HG03432 (cell line): Measurements from ENCODE around the gene RASGRP2.

Source experiments
- ATAC-seq: cut with Tn5 transposase; IDR thresholded peaks from one replicate; pipeline ENCODE4 v1.9.1; 2021; ENCODE audit warnings: mild to moderate bottlenecking, moderate library complexity; ENCODE audit not compliant: unreplicated experiment

RASGRP2 gene

DNA sequence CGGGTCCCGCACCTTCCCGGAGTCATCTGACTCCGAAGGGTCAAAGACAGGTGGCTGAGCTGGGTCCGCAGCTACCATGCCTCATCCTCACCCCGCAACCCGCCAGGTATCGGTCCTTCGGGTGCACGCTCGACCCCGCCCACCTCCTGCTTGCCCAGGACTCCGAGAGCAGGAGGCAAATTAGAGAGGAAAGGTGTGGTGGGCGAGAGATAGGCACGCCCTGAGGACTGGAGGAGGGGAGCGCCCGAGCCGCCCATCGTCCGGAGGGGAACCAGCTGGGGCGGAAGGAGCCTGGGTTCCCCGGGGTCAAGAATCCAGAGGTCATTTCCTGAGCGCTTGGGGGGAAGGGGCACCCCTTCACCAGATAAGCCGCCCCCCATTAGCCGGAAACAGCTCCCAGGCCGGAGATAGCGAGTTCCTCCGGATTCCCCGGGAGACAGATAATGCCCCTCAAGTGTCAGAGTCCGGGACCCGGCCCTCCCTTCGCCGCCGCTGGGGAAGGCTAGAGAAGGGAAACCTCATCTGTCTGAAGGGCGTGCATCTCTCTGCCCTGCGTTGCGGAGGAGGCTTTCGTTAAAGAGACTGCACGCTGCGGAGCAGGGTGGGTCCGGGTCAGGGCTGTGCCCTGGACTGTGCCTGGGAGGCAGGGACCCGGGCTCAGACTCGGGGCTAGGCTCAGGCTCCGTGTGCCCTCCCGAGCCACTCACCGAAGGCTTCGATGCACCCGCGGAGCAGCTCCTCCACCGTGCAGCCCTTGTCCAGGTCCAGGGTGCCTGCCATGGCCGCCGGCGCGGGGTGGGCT lies 1.7 kb downstream of the RASGRP2 start:
- ATAC-seq = peak; percentile 9

DNA sequence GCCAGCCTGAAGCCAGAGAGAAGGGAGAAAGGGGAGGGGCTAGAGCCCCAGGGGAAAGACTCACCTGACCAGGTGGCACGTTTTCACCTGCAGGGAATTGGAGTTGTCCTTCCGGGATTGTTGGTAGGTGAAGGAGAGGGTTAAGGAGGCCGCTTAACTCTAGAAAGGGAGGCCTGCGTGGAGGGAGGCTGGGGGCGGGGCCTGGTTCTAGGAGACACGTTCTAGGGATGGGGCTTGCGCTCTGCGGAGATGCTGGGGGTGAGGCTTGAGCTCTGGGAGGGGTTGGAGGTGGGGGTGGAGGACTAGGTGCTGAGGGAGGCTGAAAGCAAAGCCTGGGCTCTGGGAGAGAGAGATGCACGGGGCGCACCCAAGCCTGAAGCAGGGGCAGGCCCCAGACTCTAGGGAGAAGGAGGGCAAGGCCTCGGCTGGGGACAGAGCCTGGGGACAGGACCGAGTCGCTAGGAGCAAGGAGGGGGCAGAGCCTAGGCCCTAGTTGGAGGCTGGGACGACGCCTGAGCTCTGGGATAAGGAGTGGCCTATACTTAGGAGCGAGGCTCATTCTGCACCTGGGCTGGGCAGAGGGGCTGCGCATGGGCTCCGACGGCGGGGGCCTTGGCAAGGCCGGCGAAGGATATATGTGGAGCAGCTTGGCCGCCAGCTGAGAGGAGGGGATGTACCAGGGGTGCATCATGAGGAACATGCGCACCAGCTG lies 2.4 kb downstream of the RASGRP2 start:
- ATAC-seq = no peak

DNA sequence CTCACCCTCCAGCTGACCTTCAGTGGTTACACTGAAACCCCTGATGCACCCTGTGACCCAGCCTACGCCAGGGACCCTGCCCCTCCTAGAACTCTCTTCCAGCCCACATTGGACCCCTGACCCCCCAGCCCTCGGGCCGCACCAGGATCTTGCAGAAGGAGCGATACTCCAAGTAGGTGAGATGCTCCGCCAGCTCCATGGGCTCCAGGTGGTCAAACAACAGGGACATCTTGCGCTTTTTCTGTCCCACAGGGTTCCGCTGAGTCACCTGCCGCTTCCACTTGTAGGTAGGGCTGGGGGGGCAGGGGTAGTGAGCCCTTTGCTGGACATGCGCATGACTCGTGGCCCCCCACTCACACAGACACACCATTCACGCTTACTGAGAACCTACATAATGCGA lies 4.1 kb downstream of the RASGRP2 start:
- ATAC-seq = no peak

DNA sequence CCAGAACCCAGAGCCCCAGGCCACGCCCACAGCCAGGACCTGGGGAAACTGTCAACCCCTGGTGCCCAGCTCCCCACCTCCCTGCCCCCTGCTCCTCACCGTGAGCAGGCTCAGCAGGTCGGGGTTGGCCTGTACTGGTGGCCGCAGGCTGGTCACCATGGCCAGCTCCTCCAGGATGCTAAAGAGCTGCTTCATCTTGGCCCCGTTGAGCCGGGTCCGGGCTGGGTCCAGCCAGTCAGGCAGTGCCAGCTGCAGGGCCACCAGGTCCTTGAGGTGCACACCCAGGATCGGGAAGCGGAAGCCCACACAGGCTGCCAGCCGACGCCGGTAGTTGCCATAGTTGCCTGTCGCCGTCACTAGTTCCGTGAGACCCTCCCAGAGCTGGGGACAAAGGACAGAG lies 7.3 kb downstream of the RASGRP2 start:
- ATAC-seq = no peak

DNA sequence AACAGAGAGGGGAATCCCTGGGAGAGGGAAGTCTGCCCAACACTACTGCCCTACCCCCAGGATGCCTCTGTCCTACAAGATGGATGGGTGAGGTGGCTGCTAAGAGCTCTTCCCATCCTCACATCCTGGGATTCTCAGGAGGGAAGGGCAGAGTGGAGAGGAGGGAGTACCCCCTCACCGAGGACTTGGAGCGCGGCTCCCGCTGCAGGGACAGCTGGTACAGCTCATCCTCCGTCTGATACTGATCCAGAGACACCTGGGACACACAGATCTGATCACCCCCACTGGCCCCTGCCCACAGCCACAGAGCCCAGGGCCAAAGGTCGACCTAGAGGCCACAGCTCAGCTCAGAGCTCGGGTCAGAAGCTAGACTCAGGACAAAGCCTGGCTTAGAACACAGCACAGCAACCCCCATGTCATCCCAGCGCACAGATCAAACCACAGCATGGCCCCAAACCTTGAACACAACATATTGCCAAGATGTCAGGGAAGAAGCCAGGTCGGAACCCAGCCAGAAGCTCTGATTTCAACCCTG lies 8.2 kb downstream of the RASGRP2 start:
- no peak for ATAC-seq

DNA sequence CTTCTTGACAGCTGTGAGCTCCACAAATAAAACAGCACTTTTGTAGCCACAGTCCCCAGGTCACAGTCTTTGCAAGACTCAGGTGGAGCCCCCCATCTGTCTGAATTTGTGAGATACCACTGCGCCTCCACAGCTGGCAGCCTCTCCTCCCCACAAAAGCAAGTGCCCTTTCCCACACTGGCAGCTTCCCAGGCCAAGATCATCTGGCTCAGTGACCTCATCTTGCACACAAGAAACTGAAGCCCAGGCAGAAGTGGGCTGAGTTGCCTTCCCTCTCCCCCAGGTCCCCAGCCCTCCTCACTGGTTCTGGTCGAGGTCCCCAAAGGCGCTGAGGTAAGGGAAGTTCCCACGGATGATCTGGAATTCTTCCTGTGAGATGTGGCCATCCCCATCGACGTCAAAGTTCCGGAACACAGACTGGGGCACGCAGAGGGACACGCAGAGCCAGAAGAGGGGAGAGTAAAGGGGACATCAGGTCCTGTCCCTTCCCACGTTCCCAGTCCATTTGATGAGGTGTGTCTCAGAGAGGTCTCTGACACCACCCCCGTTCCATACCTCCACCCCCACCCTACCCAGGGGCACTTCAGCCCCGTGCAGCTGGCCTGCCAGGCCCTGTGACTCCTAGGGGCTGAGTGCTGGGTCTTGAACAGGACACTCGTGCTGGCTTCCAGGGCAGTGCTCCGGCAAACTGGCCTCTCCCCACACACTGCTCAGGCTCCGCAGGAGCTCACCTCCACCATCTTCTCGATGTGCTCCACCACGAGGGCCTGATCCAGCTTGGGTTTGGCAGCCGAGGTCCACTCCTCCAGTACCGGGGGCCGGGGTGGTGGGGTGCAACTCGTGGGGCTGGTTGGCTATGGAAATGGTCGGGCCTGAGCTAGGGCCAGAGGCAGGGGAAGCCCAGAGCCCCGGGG lies 8.9 kb downstream of the RASGRP2 start:
- no peak for ATAC-seq

DNA sequence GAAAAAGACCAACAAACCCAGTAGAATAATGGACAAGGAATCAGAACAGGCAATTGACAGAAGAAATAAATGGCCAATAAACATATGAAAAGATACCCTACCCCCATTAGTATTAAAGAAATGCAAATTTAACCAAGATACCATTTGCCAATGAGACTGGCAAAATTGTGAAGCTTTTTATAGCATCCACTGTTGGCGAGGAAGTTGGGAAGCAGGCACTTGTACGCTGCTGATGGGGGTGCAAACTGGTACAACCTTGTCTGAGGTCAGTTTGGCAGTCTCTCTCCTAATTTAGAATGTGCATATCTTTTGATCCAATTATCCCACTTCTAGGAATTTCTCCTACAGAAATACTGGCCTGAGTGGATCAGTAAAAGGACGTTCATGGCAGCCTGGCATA lies 12.3 kb downstream of the RASGRP2 start:
- ATAC-seq = no peak

DNA sequence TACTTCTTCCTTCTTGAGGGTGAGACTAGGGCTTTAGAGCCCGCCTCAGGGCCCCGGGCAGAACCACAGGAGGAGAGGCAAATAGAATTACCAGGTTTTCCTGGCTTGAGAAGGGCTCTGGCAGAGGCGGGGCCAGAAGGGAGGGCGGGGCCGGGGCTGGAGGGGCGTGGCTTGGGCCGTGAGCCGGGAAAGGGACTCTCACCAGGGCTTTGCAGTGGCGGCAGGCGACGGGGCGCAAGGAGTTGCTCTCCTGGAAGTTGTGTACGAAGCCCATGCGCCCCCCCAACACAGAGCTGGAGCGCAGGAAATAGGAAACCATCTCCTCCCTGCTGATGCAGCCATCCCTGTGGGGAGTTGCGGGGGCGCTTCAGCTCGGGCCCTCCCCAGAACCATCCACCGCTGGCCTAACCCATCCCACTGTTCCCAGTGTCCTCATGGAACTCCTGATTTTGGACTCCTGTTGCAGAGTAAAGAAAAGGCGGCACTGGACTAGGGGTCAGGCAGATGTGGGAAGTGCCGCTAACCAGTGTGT lies 14.0 kb downstream of the RASGRP2 start:
- no peak for ATAC-seq

DNA sequence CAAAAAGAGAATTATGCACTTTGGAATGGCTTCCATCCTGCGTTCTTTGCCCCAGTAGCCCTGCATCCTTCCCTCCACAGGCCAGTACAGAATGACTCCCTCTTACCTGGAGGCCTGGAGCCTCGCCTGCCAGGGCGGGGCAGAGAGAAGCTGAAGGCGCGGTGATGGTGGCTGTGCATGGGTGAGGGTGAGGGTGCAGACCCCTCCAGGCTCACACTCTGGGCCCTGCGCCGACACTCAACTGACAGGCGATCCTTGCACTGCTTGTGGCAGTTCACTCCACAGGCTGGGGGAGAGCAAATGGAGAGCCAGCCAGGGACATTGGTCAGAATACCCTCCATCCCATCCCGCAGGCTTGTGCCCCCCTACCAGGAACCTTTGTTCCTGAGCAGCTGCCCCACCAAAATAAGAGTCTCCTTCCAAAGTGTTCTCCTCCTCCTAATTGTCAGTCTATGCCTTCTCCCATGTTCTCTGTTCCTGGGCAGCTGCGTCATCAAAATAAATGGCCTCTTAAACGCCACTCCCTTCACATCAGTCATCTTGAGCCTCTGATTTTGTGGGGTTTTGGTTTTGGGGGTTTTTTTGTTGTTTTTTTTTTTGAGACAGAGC lies 15.1 kb downstream of the RASGRP2 start:
- no peak for ATAC-seq

DNA sequence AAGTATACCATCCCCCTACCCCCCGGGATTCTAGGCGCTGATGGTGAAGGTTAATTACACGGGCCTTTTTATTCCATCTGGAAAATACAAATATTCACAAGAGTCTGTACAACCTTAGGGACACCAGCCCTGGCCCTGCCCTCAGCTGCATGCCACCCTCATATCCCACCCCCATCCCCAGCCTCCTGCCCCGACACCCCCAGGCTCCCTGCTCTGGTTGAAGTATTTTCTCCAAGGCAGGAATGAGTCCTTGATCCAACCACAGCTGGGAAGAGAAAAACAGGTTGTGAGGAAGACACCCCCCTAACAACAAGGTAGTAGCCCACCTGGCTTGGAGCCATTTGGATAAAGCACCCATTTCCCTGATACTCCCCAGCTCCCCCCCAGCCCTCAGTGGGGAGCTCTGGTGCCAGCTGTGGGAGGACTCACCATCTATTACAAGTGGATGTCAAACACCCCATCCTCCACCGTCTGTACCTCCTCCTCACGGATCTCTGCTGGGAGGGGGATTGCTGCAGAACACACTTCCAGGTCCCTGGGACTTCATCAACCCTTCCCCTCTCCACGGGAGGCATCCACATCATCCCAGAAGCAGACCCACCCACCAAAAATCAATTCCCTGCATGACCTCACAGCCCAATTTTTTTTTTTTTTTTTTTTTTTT lies 16.9 kb downstream of the RASGRP2 start:
- no peak for ATAC-seq

DNA sequence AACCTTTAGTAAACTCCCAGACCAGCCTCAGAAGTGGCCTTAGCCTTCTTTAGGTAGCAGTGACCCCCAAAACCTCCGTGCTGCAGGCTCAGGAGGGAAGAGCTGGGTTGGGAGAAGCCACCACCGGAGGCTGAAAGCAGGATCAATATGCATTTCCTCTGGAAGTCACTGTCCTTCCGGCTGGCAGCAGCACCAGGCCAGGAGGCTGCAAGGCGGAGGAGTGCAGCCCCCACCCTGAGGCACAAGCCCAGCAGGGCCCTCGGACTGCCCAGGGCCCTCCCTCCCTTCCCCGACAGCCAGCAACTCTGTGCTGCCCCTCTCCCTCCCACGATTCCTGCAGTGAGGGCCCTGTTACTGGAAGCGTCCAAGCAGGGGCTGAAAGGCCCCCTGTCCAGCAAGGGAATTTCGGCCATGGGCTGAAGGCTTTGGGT lies 17.7 kb downstream of the RASGRP2 start:
- ATAC-seq = no peak

DNA sequence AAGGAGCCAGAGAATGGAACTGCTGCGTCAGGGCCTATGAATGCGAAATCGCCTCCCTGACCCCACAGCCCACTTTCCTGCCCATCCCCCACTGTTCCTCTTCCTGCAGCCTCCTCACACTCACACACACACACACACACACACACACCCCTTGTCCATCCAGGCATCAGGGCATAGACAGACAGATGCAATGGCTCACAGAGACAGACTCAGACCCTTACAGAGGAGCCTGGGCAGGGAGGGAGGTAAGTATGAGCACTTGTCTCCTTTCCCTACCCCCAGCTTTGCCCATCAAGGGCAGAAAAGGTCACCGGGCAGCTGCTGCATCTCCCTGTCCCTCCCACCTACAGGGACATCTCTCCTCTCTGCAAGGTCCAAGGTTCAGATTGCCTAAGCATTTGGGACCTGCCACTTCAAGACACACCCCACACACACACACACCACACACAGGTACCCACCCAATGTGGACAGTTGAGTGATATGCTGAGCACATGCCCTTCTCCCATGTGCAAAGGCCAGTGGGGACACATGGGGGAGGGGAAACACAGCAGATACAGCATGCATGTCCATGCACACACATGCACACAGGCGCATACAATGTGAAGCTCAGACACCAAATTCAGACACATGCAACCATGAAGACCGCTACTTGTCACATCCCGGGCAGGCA lies 18.9 kb downstream of the RASGRP2 start:
- ATAC-seq = no peak

DNA sequence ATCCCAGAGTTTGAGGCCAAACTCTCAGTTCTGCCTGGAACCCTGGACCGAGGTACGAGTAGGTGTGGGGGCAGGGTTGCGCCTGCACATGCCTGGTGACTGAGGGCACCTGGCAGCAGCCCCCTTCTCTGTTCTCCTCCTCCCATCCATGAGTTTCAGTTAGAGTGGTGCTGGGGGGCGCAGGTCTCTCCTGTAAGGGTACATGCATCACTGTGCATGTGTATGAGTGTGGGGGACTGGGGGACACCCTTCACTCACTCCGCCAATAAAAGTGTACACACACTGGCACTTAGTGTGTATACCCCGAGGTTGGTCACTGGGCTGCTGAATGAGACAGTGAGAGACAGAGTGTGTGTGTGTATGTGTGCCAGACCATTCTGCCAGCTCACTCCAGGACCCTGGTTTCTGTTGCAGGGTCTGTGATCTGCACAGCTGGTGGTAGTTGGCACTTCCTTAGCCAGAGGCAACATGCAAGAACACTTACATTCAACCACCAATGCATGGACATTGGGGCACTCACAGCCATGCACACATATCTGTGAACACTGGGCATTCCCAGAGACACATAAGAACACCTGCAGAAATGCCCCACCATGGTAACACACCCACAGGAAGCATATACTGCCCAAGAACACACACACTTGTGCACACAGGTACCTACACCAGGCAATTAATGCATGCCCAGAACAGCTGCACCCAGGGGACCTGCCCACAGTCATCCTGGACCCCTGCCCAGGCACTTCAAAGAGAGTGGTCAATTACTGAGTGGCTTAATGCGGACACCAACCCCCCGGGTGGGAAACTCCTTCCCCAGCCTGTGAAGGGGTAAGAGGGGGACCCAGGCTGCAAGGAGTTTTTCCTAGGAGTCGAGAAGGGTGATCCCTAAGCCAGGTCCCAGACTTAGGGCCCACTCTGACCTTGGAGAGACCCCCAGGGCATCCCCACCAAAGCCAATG lies 19.8 kb downstream of the RASGRP2 start:
- peak; percentile 15 for ATAC-seq

DNA sequence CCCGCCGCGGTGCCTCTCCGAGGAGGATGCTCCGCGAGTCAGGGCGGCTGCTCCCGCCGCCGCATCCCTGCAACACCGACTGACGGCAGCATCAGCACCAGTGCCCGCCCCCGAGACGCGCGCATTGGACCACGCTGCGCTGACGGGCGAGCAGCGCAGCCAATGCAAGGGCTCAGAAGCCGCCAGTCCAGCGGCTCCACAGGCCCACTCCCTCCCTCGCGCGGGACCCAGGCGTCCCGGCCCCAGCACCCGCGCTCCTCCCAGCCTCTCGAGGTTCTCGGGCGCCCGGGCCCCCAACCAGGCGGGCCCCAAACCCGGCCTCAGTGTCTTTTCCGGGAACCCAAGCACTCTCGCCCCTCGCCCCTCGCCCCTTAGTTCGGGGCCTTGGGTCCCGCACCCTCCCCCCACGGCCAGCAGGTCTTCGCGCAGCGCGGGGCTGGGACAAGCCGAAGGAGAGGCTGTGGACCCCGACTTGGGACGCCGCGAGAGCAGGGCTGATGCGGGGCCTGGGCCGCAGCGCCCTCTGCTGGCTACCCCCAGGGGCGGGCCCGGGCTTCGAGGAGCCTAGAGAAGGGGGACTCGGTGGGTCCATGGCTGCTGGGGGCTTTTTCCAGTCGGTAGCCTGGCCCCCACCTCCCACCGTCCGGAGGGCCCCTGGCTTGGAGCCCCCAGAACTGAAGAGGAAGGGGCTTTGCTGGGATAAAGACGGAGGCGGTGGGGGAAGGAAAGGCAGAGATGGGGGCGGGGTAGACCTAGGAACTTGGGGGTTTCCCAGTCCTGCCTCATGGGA lies 20.6 kb downstream of the RASGRP2 start, which contains the start of gene NRXN2:
NRXN2 (minus strand) TSS at position 81 of the 790 bp plus-strand sequence. CDS start 9,498 bp downstream, outside the sequence.
- peak; percentile 81 for ATAC-seq

DNA sequence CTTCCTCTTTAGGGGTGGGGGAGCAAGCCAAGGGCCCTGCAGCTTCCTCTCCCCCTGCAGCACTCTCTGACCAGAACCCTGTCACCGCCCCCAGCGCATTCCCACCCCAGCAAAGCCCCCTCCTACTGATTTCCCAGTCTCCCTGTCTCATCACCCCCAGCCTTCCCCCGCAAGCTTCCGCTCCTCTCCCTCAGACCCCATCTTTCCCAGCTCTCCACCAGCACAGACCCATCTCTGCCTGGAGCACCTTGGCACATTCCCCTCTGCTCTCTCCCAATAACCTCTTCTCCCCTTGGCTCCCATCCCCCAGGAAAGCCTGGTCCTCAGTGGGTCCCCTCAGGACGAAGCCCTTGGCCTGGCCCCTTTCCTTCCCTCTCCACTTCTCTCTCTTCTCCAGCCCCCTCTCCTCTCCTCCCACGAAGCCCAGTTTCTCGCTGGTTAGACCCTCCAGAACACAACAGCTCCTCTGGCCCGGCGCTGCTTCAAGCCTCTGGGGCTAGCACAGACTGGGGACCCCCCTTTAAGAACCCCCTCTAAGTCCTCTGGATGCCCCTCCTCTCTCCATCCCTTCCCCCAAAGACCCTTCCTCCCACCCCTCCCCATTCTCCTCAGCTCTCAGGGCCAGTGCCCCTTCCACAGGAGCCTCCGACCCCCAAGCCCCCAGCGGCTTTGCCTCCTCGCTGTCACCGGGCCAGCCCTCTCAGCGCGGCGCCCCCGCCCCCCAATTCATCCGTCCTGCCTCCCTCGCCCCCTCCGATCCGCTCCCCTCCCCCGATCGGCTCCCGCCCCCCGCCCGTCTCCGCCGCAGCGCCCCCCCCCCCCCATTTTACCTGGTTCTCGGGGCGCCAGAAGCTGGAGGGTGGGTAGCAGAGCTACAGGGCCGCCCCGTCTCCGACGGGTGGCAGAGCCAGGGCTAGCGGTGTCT lies 21.5 kb downstream of the RASGRP2 start:
- ATAC-seq = no peak

DNA sequence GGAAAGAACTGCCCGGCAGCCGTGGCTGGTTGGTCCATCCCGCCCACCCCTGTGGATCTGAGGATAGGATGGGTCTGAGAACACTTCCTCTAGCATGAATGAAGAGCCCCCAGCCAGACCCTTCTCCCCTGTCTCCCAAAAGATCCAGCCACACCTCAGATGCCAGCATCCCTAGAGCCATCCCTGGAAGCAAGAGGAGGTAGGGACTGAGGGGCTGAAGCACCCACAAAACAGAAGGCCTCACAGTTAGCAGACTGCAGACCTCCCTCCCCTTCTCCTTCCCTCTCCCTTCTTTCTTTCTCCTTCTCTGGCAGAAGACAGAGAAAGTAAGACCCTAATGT lies 22.6 kb downstream of the RASGRP2 start:
- ATAC-seq = no peak
